HG02642 (cell line): ENCODE measurements around the gene UBFD1.
"Not testable (repeated sequence)": the region's sequence is repeated elsewhere in the genome, so short reads cannot be mapped to it uniquely, and the experiment has no call there.

Source experiments
- ATAC-seq: cut with Tn5 transposase; IDR thresholded peaks from one replicate; pipeline ENCODE4 v1.9.1; 2021; ENCODE audit warnings: mild to moderate bottlenecking; ENCODE audit not compliant: unreplicated experiment, poor library complexity

UBFD1 gene

DNA sequence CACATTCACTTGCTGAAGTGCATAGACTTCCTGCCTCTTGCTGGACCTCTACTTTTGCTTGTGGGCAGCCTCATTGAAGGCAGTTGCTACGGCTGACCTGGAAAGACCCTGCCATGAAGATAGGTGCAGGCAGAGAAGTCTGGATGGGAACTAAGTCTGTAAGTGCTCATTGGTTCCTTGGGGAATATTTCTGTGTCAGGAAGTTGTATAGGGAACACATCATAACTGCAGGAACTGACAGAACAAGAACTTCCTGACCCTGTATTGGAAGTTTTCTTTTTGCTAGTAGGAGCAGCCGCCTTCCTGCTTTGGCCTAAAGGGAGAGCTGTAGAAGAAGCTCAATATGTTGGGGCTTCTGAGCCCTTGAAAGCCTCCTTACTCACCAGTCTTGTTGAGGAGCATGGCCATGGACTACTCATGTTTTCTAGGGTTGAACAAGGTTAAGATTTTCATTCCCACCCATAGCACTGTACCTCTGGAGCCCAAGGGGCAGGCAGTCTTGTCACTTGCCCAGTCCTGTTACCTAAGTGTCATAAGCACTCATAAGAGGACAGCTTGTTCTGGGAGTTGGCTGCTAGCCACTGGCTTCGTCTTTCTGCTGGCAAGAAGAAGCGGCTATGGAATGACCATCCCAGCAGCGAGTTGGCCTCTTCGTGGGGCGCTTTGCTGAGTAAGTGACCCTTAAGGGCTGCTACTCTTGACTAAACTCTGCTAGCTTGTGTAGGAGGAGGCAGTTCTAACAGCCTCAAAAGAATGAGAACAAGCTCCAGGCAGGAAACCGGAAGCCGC, 7.2 kb downstream of the UBFD1 start:
- no peak for ATAC-seq

DNA sequence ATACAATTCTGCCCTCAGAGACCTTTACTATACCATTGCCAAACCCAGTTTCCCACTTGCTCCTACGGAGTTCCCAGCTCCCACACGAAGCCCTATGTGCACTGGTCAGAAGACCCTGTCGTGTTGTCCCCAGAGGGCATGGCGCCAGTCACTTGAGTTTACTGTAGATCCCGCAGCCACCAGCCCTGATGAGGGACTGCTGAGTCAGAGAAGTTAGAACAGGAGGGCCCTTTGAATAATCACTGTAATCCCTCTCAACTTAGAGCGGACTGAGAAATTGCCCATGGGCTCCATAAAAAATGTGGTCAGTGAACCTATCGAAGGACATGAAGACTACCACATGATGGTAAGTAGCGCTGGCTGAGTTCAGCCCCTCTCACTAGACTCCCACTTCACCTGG, 9.2 kb downstream of the UBFD1 start:
- no peak for ATAC-seq

DNA sequence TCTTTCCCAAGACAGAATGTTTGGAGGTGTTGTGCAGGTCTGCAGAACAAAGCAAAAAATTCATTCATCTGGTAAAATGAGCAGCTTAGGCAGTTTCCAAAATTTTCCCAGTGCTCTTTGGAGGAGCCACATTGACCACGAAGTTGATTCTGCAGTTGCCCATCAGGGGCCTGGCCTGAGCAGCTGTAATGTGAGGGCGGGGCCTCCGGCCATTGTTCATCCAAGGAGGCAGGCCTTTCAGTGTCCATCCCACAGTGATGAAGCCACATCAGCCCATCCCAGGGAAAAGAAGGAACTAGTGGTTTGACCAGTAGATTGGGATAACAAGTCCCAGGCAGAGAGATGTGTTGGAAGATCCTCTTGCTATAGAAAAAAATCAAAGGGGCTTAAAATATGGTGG, 10.1 kb downstream of the UBFD1 start:
- ATAC-seq, result no peak

DNA sequence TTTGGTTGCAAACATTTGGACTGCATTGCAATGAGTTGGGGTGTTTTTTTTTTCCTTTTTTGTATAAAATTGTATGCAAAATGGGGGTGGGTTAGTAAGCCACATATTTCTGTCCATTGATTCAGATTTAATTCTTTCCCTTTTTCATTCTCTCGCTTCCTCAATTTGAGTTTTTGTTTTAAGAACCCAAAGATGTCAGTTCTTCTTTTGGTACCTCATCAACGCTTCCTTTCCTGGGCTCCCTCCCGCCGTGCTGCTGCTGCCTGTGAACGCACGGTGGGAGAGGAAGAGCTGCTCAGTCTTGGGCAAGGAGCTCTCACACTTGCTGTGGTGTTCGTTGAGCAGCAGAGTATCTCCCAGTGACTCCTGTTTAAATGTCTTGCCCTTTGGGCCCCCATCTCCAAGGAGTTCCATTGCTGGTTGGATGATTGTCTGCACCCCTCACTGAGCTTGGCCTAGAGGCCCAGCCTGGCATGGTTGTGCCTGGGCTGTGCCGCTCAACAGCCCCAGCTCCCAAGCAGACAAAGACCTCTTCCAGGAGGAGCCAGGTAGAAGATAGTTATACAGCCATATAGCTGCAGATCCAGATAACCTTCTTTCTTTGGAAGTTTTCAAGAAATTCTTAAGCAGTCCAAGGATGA, 13.6 kb downstream of the UBFD1 start:
- ATAC-seq, result no peak

DNA sequence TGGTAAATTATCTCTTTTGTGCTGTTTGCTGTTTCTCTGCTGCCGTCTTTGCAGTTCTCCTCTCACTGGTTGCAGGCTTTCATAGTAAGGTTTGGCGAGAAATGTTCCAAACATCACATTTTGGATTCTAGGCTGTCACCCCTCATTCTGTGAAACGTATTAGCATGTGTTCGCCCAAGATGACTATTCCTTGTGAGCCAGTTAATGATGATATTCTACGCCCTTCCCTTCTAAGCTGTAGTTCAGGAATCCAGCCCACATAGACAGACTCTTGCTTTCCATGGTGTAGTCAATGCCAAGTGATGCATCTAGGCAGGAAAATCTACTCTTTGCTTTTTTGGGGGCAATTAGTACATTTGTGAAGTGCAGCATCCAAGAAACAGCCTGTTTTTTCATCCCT, 14.4 kb downstream of the UBFD1 start:
- ATAC-seq, result no peak

DNA sequence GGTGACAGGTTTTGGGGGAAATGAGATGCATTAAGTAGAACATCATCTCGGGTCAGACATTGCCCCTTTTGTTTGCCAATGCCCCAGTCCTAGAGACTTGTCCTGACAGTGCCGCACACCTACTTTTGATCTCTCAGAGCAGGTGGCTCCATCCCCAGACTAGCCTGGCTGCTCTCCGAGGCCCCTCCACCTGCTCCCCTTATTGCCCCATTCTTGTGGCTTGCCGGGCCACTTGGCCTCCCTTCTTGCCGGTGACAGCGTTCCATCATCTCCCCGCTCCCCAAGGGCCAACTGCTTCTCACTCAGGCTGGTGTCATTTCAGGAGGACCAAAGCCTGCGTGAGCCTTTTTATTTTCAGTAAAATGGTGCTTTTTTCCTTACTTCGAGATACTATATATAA, 14.9 kb downstream of the UBFD1 start:
- no peak for ATAC-seq

DNA sequence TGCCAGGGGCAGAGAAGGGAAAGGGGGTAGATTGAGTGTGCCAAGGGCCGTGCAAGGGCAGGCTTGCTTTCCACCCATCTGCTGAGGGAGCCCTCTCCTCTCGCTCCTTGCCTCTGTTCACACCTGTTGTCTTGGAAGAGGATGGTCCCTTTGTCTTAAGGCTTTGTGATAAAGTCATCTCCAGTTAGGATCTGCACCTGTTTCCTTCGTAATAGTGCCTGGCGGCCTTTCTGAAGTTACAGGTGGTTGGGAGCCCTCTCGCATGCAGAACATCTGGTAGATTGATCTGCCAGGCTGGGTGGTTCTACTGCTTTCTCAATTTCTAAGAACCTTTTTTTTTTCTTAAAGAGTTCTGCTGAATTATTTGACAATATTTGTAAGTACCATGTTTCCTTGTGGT, 16.3 kb downstream of the UBFD1 start:
- no peak for ATAC-seq

DNA sequence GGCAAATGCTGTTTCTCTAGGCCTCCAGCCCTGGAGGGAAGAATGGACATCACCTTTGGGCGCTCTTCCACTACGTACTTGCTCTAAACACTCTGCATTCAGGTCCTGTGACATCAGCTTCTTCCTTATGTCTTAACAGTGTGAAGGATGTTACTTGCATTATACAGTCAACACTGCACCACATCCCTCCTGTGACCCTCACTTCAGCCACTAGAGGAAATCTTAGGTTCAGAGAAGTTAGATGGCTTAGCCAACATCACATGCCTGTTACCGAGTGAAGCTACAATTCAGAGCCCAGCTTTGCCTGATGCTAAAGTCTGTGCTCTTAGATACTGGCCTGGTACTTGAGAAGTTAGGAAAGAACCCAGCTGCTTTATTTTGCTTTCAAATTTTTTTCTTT, 18.3 kb downstream of the UBFD1 start:
- ATAC-seq, result no peak

DNA sequence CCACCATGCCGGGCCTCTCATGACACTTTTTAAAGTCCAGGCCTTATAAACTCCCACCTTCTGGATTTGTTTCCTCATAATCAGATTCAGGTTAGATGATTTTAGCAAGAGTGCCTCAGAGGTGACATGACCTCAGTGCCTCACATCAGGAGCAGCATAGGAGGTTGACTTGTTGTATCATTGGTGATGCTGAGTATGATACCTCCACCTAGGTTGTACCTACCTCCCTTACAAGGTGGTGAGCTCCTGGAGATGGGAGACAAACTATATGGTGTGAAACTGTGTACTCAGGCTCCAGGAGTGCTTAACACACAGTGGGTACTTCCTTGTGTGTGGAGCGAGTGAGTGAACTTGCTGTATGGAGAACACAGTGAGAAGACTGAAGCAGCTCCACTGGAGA, 20.0 kb downstream of the UBFD1 start:
- no peak for ATAC-seq

DNA sequence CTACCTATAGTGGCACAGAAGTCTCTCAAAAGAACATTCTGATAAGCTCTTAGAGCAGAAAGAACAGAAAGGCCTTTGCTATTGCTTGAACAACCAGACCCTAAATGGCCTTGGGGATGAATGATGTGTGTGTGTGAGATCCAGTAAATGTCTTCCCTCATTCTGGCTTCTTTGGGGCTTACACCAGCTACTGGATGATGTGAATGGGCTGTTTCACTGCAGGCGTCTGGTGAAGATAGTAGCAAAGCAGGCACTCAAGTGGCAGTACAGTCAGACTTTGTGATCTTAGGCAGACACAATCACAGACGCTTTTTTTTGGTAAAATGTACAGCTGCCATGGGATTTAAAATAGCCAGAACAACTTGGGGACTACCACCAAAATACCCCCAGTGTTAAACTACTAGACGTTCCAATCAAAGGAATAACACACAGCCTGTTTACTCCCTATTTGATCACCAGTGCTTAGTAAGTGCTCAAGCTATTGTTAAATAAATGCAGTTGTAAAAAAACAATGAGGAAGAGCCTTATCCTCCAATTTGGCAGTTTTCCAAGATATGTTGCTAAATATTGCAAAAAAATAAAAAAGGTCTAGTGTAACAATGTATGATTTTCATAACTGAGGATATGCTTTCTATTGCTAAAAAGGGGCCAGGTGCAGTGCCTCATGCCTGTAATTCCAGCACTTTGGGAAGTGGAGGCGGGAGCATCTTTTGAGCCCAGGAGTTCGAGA, 20.7 kb downstream of the UBFD1 start:
- no peak for ATAC-seq

DNA sequence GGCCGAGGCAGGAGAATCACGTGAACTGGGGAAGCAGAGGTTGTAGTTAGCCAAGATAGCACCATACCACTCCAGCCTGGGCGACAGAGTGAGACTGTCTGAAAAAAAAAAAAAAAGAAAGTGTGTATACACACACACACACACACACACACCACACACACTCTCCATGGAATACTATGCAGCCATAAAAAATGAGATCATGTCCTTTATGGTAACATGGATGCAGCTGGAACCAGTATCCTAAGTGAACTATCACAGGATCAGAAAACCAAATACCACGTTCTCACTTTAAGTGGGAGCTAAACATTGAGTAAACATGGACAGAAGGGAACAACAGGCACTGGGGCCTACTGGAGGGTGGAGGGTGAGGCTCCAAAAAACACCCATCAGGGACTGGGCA, 21.8 kb downstream of the UBFD1 start:
- ATAC-seq, result no peak

DNA sequence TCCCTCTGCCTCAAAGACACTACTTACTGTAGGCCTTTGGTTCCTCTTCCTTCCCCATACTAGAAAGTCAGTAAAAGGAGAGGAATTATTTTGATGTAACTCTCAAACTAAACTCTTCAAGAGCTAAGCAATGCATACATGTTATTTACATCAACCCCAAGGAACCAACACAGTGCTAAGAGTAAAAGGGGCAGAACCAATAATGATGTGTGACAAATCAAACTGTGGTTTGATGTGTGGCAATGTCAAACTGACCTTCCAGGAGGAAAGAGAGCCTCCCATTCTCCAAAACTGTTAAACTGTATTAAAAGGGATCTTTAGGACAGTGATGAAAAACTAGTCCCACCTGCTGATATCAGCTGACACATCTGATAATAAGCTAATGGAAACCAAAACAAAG, 22.9 kb downstream of the UBFD1 start:
- no peak for ATAC-seq

DNA sequence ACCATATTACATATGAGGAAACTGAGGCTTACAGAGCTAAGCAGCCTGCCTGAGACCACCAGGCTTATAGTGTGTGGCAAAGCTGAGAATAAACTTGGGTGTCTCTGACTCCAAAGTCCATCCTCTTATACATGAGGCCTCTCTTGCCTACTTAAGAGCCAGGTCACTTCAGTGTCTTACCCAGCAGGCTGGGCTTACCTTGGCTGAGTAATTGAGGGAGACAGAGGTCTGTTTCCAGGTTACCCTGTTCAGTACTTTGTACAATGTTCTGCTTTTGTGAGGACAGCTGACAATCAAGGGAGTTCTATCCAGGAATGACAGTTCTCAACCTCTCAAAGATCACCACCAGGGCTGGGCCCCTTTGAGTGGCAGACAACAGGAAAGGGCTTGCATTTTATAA, 24.2 kb downstream of the UBFD1 start:
- no peak for ATAC-seq

DNA sequence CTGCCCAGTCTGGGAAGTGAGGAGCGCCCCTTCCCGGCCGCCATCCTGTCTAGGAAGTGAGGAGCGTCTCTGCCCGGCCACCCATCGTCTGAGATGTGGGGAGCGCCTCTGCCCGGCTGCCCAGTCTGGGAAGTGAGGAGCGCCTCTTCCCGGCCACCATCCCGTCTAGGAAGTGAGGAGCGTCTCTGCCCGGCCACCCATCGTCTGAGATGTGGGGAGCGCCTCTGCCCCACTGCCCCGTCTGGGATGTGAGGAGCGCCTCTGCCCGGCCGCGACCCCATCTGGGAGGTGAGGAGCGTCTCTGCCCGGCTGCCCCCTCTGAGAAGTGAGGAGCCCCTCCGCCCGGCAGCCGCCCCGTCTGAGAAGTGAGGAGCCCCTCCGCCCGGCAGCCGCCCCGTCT, 25.7 kb downstream of the UBFD1 start:
- not testable (repeated sequence) for ATAC-seq

DNA sequence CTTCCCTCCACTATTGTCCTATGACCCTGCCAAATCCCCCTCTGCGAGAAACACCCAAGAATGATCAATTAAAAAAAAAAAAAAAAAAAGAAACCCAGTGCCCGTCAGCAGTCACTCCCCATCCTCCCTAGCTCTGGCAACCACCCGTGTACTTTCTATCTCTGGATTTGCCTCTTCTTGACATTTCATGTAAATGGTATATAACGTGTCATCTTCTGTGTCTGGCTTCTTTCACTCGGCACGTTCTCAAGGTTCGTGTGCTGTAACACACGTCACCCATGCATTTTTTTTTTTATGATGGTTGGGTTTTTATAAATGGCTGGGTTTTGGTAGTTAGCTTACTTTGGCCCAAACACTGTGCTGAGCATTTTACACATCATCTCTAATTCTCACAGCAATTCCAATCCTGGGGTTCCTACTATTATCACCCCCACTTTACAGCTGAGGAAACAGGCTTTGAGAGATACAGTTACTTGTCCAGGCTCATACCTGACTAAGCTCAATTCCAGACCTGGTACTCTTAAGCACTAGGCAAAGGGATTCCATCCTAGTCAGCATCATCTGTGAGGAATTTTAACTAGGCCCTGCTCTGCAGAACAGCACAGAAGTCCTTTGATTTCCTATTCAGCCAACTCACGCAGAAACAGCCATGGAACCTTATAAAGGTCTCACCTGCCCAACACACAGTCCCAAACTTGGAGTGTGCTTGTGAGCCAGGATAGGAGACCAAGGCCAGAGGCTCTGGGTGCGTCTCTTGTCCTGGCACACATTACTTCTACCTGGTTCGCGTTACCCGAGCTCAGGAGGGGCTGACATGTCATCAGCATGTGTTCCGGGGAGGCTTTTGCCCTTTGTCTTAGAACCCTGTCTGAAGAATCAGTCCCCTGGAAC, 26.9 kb downstream of the UBFD1 start:
- no peak for ATAC-seq

DNA sequence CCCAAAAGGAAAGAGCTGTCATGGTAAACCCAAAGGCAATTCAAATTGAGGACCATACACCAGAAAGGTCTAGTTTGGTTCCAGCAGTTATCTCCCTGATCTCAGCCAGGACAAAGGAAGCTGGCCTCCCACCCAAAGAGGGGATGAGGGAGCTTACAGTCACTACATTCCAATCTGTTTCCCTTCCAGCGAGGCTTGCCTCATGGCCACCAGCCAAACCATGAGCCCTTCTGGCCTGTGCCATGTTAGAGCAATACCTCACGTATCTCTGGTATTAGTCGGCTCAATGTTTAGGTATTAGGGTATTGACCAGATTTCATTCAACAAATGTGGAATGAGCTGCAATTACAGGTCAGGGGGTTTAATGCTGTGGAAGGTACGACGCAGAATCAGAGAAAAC, 30.2 kb downstream of the UBFD1 start:
- no peak for ATAC-seq

DNA sequence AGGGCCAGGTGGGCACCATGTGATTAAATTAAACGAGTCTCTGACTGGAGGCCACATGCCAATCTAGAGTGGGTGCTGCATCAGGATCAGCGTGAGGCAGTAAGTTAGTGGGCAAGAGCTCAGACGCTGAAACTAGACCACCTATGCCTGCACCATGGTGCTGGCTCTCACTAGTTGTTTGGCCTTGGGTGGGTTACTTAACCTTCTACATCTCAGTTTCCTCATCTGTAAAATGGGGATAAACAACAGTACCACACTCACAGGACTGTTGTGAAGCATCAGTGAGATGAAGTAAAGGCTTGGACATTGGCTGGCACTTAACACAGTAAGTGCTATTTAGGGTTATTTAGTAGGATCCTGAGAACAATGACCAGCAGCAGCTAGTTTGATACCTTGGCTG, 32.7 kb downstream of the UBFD1 start:
- no peak for ATAC-seq

DNA sequence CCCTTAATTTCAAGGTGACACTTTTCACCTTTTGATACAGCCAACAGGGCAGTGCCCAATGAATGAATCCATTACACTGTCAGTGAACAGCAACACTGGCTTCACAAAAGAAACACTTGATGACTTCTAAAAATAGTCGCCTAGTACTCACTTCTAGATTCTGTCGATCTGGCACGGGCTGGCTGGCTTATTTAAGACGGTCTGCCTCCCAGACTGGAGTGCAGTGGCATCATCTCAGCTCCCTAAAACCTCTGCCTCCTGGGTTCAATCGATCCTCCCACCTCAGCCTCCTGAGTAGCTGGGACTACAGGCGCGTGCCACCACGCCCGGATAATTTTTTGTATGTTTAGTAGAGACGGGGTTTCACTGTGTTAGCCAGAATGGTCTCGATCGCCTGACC, 36.7 kb downstream of the UBFD1 start:
- ATAC-seq, result no peak

DNA sequence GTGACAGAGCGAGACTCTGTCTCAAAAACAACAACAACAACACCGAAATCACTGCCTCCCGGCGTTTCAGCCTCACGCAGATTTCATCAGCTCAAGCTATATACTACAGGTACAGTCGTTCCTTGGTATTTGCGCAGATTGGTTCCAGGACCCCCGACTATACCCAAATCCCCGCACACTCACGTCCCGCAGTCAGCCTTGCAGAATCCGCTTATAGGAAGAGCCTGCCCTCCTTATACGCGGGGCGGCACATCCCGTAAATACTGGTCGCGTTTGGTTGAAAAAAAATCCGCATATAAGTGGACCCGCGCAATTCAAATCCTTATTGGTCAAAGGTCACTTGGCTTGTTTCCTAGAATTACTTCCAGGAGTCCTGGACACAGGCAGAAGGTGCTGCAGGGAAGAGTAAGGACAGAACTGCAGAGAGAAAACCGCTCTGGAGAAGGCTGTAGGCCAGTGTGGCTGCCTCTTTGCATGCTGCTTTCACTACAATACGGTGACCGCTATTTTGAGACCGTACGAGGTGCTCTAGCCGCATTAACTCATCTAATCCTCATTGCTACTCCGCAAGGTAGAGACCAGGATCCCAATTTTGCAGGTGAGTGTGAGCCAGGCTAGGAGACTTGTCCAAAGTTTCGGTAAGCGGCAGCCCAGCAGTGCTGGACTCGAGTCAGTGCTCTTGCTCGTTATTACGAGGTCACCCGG, 37.9 kb downstream of the UBFD1 start:
- peak; percentile 4 for ATAC-seq
